ENCODE results near the gene TRIM2. TPM values are rescaled to one million over a fixed set of nuclear protein-coding genes. Genes with fewer than 3 reads are reported as not detected.

Gene TRIM2
- polyA plus RNA-seq, 1 donor (not counting 4 experiments of a cell fraction or from before 2014, with no cell fraction given): 10.6 TPM

DNA sequence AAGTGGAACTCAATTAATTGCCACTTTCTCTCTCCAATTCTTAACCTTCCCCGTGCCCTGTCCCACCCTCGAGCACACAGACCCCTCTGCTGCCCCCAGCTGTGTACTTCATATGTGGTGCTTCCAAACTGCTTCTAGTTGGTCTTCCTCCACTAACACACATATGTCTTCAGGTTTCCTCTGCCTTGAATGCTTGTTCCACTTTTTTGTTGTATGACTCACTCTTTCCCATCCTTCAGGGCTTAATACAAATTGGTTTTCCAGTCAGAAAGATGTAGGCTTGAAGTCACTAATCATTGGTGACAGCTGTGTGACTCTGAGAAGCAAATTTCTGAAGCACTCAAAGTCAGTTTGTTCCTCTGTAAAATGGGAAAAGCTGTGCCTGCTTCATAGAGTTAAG is 30.6 kb downstream of the TRIM2 start:
- TF ChIP-seq, protein P1, sequence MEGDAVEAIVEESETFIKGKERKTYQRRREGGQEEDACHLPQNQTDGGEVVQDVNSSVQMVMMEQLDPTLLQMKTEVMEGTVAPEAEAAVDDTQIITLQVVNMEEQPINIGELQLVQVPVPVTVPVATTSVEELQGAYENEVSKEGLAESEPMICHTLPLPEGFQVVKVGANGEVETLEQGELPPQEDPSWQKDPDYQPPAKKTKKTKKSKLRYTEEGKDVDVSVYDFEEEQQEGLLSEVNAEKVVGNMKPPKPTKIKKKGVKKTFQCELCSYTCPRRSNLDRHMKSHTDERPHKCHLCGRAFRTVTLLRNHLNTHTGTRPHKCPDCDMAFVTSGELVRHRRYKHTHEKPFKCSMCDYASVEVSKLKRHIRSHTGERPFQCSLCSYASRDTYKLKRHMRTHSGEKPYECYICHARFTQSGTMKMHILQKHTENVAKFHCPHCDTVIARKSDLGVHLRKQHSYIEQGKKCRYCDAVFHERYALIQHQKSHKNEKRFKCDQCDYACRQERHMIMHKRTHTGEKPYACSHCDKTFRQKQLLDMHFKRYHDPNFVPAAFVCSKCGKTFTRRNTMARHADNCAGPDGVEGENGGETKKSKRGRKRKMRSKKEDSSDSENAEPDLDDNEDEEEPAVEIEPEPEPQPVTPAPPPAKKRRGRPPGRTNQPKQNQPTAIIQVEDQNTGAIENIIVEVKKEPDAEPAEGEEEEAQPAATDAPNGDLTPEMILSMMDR (optimal IDR thresholded peaks at IDR 0.05 in 1 of 3, IDR thresholded peaks at IDR 0.05 in 1 of 3, conservative IDR thresholded peaks at IDR 0.05 in 1 of 3; ENCODE audit: extremely low read depth in 1 of 3, insufficient read depth in 2 of 3, low read length in 3 of 3): no peak
- TF ChIP-seq EZH2 (IDR thresholded peaks at IDR 0.05; ENCODE audit: low read length): no peak
- no peaks in the 10 kb centered on the region for H4K20me1 ChIP-seq (ENCODE audit: control insufficient read depth, extremely low read depth, insufficient read depth, low read length)
- peak overlapping the region; percentile 88 for H3K4me2 ChIP-seq (ENCODE audit: control insufficient read depth, extremely low read depth, insufficient read depth, low read depth, low read length)
- H3K9me3 ChIP-seq (ENCODE audit: control insufficient read depth, low read depth, low read length): no peaks in the 10 kb centered on the region
- peak; percentile 61 for FAIRE-seq
- no peaks in the 10 kb centered on the region for H3K36me3 ChIP-seq (ENCODE audit: control insufficient read depth in 2 of 2, extremely low read depth in 1 of 2, insufficient read depth in 2 of 2, low read length in 2 of 2)
- DNase-seq (ENCODE audit: low read depth, low spot score): no peak
- H3K9me1 ChIP-seq (ENCODE audit: control insufficient read depth, extremely low read depth, insufficient read depth, low read length): no peaks in the 10 kb centered on the region
- no peak overlapping the region for H3K4me3 ChIP-seq (ENCODE audit: control insufficient read depth in 2 of 3, extremely low read depth in 1 of 3, insufficient read depth in 2 of 3, low read depth in 1 of 3, low read length in 3 of 3)
- H3K79me2 ChIP-seq (ENCODE audit: control insufficient read depth, insufficient read depth, low read length): peaks cover 3% of the 10 kb centered on the region
- no peaks in the 10 kb centered on the region for H3K27me3 ChIP-seq (ENCODE audit: control insufficient read depth, extremely low read depth, insufficient read depth, low read length)
- no peak overlapping the region for H2AFZ ChIP-seq (ENCODE audit: control insufficient read depth, low read length)
- no peak overlapping the region for H3K27ac ChIP-seq (ENCODE audit: control insufficient read depth, insufficient read depth, low read length)
- no peak overlapping the region for H3K9ac ChIP-seq (ENCODE audit: control insufficient read depth, extremely low read depth, insufficient read depth, low read length)
- H3K4me1 ChIP-seq (ENCODE audit: control insufficient read depth, extremely low read depth, insufficient read depth, low read length): peaks cover 28% of the 10 kb centered on the region
- dilution Hi-C loops (cut with MboI; ENCODE audit: extremely low pct_ligation_motif_present, low sequenced_read_pairs): no loop called here

DNA sequence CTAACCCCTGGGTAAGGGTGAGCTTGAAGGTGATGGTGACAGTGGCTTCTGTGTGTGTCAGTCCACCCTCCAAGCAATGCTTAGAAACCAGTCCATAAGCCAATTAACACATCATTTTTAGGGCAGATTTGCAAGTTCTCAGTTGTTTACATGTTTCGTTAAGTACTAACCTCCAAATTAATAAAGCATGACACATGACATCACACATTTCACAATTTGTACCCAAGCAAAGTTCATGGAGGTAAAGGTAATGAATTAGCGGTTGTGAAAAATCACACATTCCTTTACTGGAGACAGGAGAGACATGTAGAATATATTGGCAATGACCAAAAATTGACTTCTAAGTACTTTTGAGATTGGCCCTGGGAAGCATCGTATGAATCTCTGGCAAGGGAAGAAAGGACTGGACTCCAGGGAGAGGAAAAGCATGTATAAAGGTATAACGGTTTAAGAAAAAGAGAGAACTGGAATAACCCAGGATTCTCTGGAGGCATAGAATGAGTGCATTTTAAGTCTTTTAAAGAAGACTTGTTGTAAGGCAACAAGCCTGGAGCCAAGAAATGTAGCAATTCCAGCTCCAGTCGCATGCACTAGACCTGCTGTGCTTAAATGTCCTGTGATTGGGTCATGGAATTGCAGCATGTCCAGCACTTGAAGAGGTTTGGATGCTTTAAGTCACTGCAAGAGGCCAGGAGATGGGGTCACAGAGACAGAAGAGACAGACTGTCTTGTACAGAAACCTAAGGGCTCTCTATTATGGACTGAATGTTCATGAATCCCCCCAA is 34.1 kb downstream of the TRIM2 start:
- dilution Hi-C loops (cut with MboI; ENCODE audit: extremely low pct_ligation_motif_present, low sequenced_read_pairs): no loop called here
- no peaks in the 10 kb centered on the region for H3K9me1 ChIP-seq (ENCODE audit: control insufficient read depth, extremely low read depth, insufficient read depth, low read length)
- H4K20me1 ChIP-seq (ENCODE audit: control insufficient read depth, extremely low read depth, insufficient read depth, low read length): no peaks in the 10 kb centered on the region
- H3K4me2 ChIP-seq (ENCODE audit: control insufficient read depth, extremely low read depth, insufficient read depth, low read depth, low read length): no peak overlapping the region
- H3K9me3 ChIP-seq (ENCODE audit: control insufficient read depth, low read depth, low read length): no peaks in the 10 kb centered on the region
- peaks cover 3% of the 10 kb centered on the region for H3K79me2 ChIP-seq (ENCODE audit: control insufficient read depth, insufficient read depth, low read length)
- no peak overlapping the region for H2AFZ ChIP-seq (ENCODE audit: control insufficient read depth, low read length)
- H3K27me3 ChIP-seq (ENCODE audit: control insufficient read depth, extremely low read depth, insufficient read depth, low read length): no peaks in the 10 kb centered on the region
- no peak overlapping the region for H3K4me3 ChIP-seq (ENCODE audit: control insufficient read depth in 2 of 3, extremely low read depth in 1 of 3, insufficient read depth in 2 of 3, low read depth in 1 of 3, low read length in 3 of 3)
- peaks cover 19% of the 10 kb centered on the region for H3K4me1 ChIP-seq (ENCODE audit: control insufficient read depth, extremely low read depth, insufficient read depth, low read length)
- H3K27ac ChIP-seq (ENCODE audit: control insufficient read depth, insufficient read depth, low read length): no peak overlapping the region
- DNase-seq (ENCODE audit: low read depth, low spot score): no peak
- no peak overlapping the region for H3K9ac ChIP-seq (ENCODE audit: control insufficient read depth, extremely low read depth, insufficient read depth, low read length)
- TF ChIP-seq EZH2 (IDR thresholded peaks at IDR 0.05; ENCODE audit: low read length): no peak
- TF ChIP-seq, protein P1 (optimal IDR thresholded peaks at IDR 0.05 in 1 of 3, IDR thresholded peaks at IDR 0.05 in 1 of 3, conservative IDR thresholded peaks at IDR 0.05 in 1 of 3; ENCODE audit: extremely low read depth in 1 of 3, insufficient read depth in 2 of 3, low read length in 3 of 3): no peak
- FAIRE-seq: no peak
- no peaks in the 10 kb centered on the region for H3K36me3 ChIP-seq (ENCODE audit: control insufficient read depth in 2 of 2, extremely low read depth in 1 of 2, insufficient read depth in 2 of 2, low read length in 2 of 2)
